ENCODE results near the gene RANBP17.

RANBP17 gene

DNA sequence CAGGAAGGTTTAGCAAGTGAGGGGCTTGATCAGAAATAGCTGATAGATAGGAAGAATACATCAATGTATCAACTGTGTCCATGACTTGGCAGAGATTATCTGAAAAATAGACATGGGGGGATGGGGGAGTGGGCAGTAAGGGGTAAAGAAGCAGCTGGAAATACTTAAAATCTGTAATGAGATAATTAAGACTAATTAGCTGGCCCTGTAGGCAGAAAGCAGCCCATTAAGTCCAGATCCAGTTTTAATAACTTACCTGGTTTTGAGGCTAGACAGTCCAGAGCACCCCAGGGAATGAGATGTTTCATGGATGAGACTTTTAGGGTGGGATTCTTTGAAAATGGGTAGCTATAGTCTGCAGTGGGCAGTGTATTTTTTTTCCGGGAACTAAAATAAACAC lies 330.3 kb downstream of the RANBP17 start:
- no peak overlapping the region for H3K27ac Mint-ChIP-seq
- H3K36me3 Mint-ChIP-seq, result no peaks in the 10 kb centered on the region
- H3K4me3 Mint-ChIP-seq, result no peak overlapping the region
- H3K27me3 Mint-ChIP-seq, result peaks cover 5 to 9% of the 10 kb centered on the region in 2 donors
- no peak for DNase-seq
- no peaks in the 10 kb centered on the region for H3K9me3 Mint-ChIP-seq
- H3K4me1 Mint-ChIP-seq, result no peaks in the 10 kb centered on the region
- no peak for ATAC-seq (replicated peaks)

DNA sequence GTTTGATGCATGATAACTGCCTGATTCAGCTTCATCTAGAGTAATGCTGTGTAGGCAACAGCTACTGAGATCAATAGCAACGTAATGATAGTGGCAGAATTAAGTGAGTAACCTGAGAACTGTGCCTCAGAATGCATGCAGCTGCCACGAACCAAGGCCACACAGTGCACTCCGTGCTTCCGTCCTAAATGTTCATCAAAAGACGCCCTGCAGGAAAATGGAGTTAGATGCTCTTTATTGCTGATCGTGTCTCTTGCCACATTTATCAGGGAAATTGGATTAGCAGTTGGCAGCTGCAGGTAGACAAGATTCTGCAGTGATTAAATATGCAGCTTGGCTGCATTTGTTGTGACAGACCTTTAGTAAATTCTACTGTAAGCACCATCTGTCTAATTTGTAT lies 339.5 kb downstream of the RANBP17 start:
- ATAC-seq (replicated peaks) (no peak), DNase-seq (no peak)
- H3K27me3 Mint-ChIP-seq, result peaks cover 7 to 10% of the 10 kb centered on the region in 2 donors
- no peak overlapping the region for H3K27ac Mint-ChIP-seq
- no peaks in the 10 kb centered on the region for H3K9me3 Mint-ChIP-seq
- H3K4me1 Mint-ChIP-seq, result no peaks in the 10 kb centered on the region
- no peak overlapping the region for H3K4me3 Mint-ChIP-seq
- H3K36me3 Mint-ChIP-seq, result no peaks in the 10 kb centered on the region

DNA sequence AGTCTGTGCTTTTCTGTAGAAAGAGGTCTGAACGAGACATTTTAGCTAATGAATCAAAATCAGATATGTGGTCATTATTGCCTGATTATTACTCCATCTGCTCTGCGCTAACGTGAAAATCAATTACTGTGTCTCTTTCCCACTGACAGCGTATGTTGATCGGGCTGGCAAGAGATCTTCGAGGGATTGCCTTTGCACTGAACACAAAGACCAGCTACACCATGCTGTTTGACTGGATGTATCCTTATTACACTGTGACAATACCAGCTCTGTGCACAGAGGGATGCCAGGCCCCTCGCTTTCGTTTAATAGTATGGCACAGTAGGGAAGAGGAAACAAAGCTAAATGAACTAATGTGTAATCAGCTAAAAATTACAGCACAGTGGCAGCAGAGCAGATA lies 343.6 kb downstream of the RANBP17 start:
- DNase-seq (no peak), ATAC-seq (replicated peaks) (no peak)
- Mint-ChIP-seq H3K9me3 (no peaks in the 10 kb centered on the region), H3K36me3 (no peaks in the 10 kb centered on the region), H3K27ac (no peak overlapping the region), H3K4me3 (no peak overlapping the region), H3K27me3 (peaks cover 0 to 9% of the 10 kb centered on the region in 2 donors), H3K4me1 (peaks cover 0 to 5% of the 10 kb centered on the region in 2 donors)

DNA sequence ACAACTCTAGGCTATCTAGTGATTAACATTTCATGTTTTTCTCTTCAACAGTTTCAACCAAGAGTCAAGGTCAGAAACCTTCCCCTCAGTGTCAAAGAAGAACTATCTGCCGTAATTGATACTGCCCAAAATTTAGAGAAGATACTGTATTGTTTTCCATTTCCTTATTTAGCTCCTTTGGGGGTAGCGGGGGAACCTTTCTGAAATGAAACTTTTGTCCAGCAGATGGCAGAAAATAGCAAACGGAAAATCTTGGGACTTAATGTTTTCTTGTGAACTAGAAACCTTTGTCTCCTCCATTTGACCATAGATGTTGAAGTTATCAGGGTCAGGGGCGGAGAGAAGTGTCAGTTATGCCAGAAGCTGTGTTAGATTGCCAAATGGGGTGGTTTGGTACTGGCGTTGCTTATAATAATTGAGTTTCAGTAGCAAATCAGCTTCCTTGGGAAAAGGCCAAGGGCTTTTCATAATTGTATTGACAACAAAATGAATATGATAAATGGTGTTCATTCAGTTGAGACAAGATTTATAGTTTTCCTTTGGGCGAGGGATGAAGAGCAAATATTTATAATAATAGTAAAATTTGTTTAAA lies 345.5 kb downstream of the RANBP17 start:
- peak; percentile 34 to 54 for ATAC-seq (replicated peaks)
- Mint-ChIP-seq H3K4me1 (peaks cover 0 to 5% of the 10 kb centered on the region in 2 donors), H3K27me3 (peaks cover 0 to 9% of the 10 kb centered on the region in 2 donors), H3K4me3 (no peak overlapping the region), H3K27ac (no peak overlapping the region), H3K9me3 (no peaks in the 10 kb centered on the region), H3K36me3 (no peaks in the 10 kb centered on the region)
- DNase-seq, result peak; percentile 12

DNA sequence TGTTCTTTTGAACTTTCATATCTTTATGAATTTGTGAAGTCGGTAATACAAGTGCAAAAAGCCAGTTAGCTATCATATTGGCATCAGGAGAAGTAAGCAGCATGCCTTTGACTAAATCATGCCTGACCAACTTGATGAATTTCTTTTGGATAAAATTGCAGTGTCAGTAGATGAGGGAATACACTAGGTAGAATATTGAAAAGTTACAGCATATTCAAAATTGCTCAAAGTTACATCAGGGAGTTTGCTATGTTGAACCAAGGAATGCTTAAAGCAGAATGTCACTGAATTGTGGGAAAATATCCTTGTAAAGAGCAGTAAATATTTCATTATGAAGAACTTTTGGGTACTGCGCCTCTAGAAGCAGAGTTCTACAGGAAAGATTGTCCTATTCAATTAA lies 360.1 kb downstream of the RANBP17 start:
- Mint-ChIP-seq H3K27ac (no peak overlapping the region), H3K4me1 (no peaks in the 10 kb centered on the region), H3K4me3 (no peak overlapping the region), H3K9me3 (no peaks in the 10 kb centered on the region), H3K36me3 (no peaks in the 10 kb centered on the region), H3K27me3 (peaks cover 16 to 25% of the 10 kb centered on the region in 2 donors)
- ATAC-seq (replicated peaks) (no peak), DNase-seq (no peak)

DNA sequence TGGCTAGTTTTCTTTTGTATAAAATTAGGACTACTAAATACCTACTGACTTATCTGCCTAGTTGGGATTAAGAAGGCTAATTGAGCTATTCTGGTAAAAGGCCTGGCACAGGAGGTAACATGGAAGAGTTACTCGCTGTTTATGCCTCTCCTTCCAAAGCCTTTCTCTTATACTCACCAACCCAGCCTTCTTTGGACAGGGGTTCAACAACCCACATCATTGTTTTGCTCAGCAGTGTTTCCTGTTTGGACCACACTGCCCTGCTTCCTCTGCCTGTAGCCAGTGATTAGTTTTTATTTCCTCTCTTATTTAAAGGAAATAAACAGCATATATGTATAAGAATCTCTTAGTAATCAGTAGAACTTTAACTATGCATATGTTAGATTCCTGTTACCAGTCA lies 362.1 kb downstream of the RANBP17 start:
- Mint-ChIP-seq H3K4me3 (no peak overlapping the region), H3K27me3 (peaks cover 10% of the 10 kb centered on the region in 2 donors), H3K9me3 (no peaks in the 10 kb centered on the region), H3K36me3 (no peaks in the 10 kb centered on the region), H3K27ac (no peak overlapping the region), H3K4me1 (no peaks in the 10 kb centered on the region)
- ATAC-seq (replicated peaks), result no peak
- DNase-seq, result no peak

DNA sequence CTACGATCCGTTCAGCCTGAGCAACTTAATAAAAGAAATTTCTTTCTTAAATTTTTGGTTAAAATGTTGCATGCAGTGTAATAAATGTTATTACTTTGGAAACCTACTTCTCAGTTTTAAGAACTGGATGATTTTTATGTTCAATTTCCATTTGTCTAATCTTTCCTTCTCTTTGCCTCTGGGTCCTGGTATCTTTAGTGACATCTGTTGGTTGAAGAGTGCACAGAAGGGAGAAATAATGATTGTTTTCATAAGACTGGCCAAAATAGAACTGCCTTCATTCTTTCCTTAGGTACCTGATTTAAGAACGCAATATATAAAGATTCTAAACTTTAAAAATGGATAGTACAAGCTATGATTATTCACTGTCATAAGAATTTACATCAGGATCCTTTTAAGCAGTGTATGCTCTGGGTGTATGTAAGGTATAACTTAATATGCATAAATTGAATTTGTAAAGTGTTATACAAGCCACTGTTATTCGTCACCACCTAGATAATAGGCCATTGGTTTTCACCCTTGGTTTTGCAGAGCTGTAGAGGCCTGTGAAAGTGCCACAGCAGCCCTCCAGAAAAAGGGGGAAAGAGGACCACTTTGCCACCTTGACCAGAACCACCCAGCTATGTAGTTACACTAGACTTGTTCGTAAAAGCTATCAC lies 364.4 kb downstream of the RANBP17 start:
- no peaks in the 10 kb centered on the region for H3K36me3 Mint-ChIP-seq
- H3K27me3 Mint-ChIP-seq, result peaks cover 4% of the 10 kb centered on the region in 2 donors

DNA sequence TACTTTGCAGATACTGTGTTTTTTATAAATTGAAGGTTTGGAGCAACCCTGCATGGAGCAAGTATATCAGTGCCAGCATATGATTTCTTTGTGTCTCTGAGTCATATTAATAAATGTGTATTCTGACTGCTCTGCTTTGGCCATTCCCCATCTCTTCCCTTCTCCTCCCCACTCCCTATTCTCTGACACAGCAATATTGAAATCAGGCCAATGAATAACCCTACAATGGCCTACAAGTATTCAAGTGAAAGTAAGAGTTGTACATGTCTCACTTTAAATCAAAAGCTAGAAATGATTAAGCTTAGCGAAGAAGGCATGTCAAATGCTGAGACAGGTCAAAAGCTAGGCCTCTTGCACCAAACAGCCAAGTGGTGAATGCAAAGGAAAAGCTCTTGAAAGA lies 365.0 kb downstream of the RANBP17 start:
- Mint-ChIP-seq H3K4me1 (no peaks in the 10 kb centered on the region), H3K4me3 (no peak overlapping the region), H3K27ac (no peak overlapping the region), H3K36me3 (no peaks in the 10 kb centered on the region), H3K27me3 (peaks cover under 1% of the 10 kb centered on the region in 2 donors), H3K9me3 (no peaks in the 10 kb centered on the region)
- DNase-seq (no peak), ATAC-seq (replicated peaks) (no peak)

More for the DNA sequence above, 364.4 kb downstream of the RANBP17 start:
- H3K9me3 Mint-ChIP-seq, result no peaks in the 10 kb centered on the region
- no peak overlapping the region for H3K4me3 Mint-ChIP-seq
- H3K4me1 Mint-ChIP-seq, result no peaks in the 10 kb centered on the region
- DNase-seq, result no peak
- H3K27ac Mint-ChIP-seq, result no peak overlapping the region
- ATAC-seq (replicated peaks), result no peak

DNA sequence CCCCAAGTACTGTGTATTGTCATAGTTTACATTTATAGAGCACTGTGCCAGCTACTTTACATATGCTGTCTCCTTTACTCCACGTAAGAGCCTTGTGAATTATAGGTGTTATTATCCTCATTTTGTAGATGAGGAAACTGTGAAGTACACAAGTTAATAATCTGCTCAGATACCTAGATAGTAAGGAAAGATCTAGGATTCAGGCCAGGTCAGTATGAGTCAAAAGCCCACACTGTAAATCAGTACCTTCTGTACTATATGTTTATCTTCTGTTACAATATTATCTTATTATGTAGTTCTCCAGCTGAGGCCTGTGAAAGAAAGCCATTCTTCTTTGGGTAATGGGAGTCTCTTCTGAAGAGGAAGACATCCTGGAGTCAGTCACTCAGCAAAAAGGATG lies 374.8 kb downstream of the RANBP17 start:
- no peak overlapping the region for H3K4me3 Mint-ChIP-seq
- H3K9me3 Mint-ChIP-seq, result no peaks in the 10 kb centered on the region
- DNase-seq (no peak), ATAC-seq (replicated peaks) (no peak)
- H3K36me3 Mint-ChIP-seq, result no peaks in the 10 kb centered on the region
- H3K27me3 Mint-ChIP-seq, result peaks cover 0 to 18% of the 10 kb centered on the region in 2 donors
- no peaks in the 10 kb centered on the region for H3K4me1 Mint-ChIP-seq
- no peak overlapping the region for H3K27ac Mint-ChIP-seq

DNA sequence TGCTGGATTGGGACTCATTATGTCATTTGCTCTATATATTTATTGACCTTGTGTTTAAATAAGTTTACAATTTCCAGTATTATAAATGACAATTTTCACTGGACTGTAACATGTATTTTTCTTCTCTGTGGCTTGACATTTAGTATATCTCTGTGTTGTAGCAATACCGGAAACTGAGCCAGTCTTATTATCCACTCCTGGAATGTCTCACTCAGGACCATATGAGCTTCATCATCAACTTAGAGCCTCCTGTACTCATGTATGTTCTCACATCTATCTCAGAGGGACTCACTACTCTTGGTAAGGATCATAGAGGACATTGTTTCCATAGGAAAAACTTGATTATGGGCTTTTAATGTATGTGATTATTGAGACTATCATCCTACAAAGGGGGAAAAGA lies 380.7 kb downstream of the RANBP17 start:
- H3K9me3 Mint-ChIP-seq, result peaks cover under 1% of the 10 kb centered on the region in 2 donors
- H3K4me1 Mint-ChIP-seq, result no peaks in the 10 kb centered on the region
- no peak for ATAC-seq (replicated peaks)
- peaks cover 0 to 10% of the 10 kb centered on the region in 2 donors for H3K27me3 Mint-ChIP-seq
- DNase-seq, result no peak
- no peaks in the 10 kb centered on the region for H3K36me3 Mint-ChIP-seq
- no peak overlapping the region for H3K27ac Mint-ChIP-seq
- H3K4me3 Mint-ChIP-seq, result no peak overlapping the region

DNA sequence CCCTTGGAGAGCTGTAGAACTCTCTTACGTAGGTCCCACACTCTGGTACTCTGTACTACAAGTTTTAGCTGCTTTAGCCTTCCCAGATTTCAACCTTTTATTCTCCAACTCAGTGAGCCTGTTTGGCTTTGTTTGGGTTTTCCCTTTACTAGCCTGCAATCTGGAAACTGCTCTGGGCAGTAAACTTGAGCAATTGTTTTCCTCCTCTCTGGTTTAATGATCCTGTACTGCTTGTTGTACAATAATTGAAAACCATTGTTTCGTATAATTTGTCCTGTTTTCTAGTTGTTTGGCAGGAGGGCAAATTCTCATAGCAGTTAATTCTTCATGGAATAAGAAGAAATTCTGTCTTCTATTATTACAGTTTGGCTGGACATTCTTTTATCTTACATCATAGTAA lies 384.4 kb downstream of the RANBP17 start:
- no peak overlapping the region for H3K4me3 Mint-ChIP-seq
- peaks cover 9% of the 10 kb centered on the region in 2 donors for H3K27me3 Mint-ChIP-seq
- H3K4me1 Mint-ChIP-seq, result no peaks in the 10 kb centered on the region
- no peak overlapping the region for H3K27ac Mint-ChIP-seq
- peaks cover 3 to 6% of the 10 kb centered on the region in 2 donors for H3K36me3 Mint-ChIP-seq
- no peak for DNase-seq
- peaks cover 17 to 21% of the 10 kb centered on the region in 2 donors for H3K9me3 Mint-ChIP-seq
- no peak for ATAC-seq (replicated peaks)

DNA sequence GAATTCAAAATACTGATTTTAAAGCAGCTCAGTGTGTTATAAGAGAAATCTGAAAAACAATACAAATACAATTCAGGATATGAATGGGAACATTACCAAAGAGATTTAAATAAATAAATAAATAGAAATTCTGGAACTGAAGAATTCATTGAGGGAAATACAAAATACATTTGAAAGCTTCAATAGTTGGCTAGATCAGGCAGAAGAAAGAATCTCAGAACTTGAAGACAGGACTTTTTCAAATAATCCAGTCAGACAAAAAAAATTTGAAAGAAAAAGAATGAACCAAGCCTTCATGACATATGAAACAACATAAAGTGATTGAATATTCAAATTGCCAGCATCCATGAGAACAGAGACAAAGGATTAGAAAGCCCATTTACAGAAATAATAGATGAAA lies 387.6 kb downstream of the RANBP17 start:
- Mint-ChIP-seq H3K4me3 (no peak overlapping the region), H3K9me3 (peaks cover 17 to 21% of the 10 kb centered on the region in 2 donors), H3K4me1 (no peaks in the 10 kb centered on the region), H3K27me3 (peaks cover 9% of the 10 kb centered on the region in 2 donors), H3K36me3 (peaks cover 3 to 6% of the 10 kb centered on the region in 2 donors), H3K27ac (no peak overlapping the region)
- ATAC-seq (replicated peaks), result no peak
- DNase-seq, result no peak

DNA sequence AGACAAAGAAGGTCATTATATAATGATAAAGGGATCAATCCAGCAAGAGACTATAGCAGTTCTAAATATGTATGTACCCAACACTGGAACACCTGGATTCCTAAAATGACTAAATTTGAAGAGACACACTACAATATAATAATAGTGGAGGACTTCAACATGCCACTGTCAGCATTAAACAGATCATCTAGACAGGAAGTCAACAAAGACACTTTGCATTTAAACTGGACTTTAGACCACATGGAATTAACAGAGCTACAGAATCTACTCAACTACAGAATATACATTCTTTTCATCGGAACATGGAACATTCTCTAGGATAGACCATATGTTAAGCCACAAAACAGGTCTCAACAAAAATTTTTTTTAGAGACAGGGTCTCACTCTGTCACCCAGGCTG lies 388.9 kb downstream of the RANBP17 start:
- H3K27ac Mint-ChIP-seq, result no peak overlapping the region
- ATAC-seq (replicated peaks) (no peak), DNase-seq (no peak)
- peaks cover 9% of the 10 kb centered on the region in 2 donors for H3K27me3 Mint-ChIP-seq
- H3K4me3 Mint-ChIP-seq, result no peak overlapping the region
- peaks cover 3 to 6% of the 10 kb centered on the region in 2 donors for H3K36me3 Mint-ChIP-seq
- H3K9me3 Mint-ChIP-seq, result peaks cover 17 to 21% of the 10 kb centered on the region in 2 donors
- H3K4me1 Mint-ChIP-seq, result no peaks in the 10 kb centered on the region

DNA sequence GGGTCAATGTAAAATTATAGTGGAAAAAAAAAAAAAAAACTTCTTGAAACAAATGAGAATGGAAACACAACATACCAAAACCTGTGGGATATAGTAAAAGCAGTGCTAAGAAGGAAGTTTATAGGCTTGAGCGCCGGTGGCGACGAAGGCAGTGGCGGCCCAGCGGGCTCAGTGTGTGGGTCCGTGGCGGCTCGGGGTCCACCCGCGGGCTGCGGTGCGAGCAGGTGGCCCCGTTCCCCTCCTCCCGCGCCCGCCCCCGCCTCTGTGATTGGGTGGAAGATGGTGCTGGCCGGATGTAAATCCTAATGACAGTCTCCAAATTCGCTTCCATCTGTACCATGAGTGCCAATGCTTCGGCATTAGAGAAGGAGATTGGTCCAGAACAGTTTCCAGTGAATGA lies 389.7 kb downstream of the RANBP17 start:
- no peak overlapping the region for H3K4me3 Mint-ChIP-seq
- peaks cover 17 to 21% of the 10 kb centered on the region in 2 donors for H3K9me3 Mint-ChIP-seq
- H3K4me1 Mint-ChIP-seq, result no peaks in the 10 kb centered on the region
- peaks cover 9% of the 10 kb centered on the region in 2 donors for H3K27me3 Mint-ChIP-seq
- DNase-seq, result no peak
- no peak overlapping the region for H3K27ac Mint-ChIP-seq
- ATAC-seq (replicated peaks), result no peak
- H3K36me3 Mint-ChIP-seq, result peaks cover 3 to 6% of the 10 kb centered on the region in 2 donors

DNA sequence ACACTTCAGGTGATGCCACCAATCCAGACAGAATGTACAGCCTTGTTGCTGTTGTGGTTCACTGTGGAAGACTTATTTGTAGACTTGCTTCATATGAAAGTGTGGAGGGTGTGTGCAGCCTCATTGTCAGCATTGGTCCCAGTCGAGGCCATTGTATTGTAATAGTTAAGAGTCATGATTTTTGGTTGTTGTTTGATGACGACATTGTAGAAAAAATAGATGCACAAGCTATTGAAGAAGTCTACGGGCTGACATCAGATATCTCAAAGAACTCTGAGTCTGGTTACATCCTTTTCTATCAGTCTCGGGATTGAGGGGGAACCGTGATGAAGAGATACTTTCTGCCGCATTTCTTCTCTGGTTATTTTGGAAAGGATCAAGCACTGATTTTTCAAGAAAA lies 390.9 kb downstream of the RANBP17 start:
- no peaks in the 10 kb centered on the region for H3K4me1 Mint-ChIP-seq
- peaks cover 9% of the 10 kb centered on the region in 2 donors for H3K27me3 Mint-ChIP-seq
- no peak overlapping the region for H3K4me3 Mint-ChIP-seq
- no peak overlapping the region for H3K27ac Mint-ChIP-seq
- ATAC-seq (replicated peaks), result no peak
- H3K36me3 Mint-ChIP-seq, result peaks cover 3 to 6% of the 10 kb centered on the region in 2 donors
- peaks cover 15 to 18% of the 10 kb centered on the region in 2 donors for H3K9me3 Mint-ChIP-seq
- DNase-seq, result no peak
